SU-DHL-6 (cell line): Measurements from ENCODE around the gene RASA1.

Experiments used
- H2AFZ ChIP-seq: fragments of 200-600 bp; sonication (generic); 2 replicates; pipeline ENCODE4 v1.6.1; 2014; ENCODE audit warnings: low read depth, mild to moderate bottlenecking, moderate library complexity, mixed read lengths, antibody characterized with exemption, low read length; ENCODE audit not compliant: severe bottlenecking
- H3F3A ChIP-seq: fragments of 200-600 bp; shearing (Covaris generic); 2 replicates; pipeline ENCODE4 v1.6.0; 2016; ENCODE audit warnings: antibody characterized with exemption, mild to moderate bottlenecking; ENCODE audit not compliant: insufficient read depth
- H3K27ac ChIP-seq: fragments of 200-600 bp; sonication (generic); 2 replicates; pipeline ENCODE4 v1.5.1; 2016; ENCODE audit warnings: low read depth, mild to moderate bottlenecking, low read length, moderate library complexity, mixed read lengths
- H3K27me3 ChIP-seq: fragments of 200-600 bp; sonication (generic), shearing (Covaris generic); 2 replicates; pipeline ENCODE4 v1.6.0; 2014; ENCODE audit warnings: mild to moderate bottlenecking, low read length
- H3K36me3 ChIP-seq: fragments of 200-600 bp; sonication (generic); 2 replicates; pipeline ENCODE4 v1.6.1; 2014; ENCODE audit warnings: mild to moderate bottlenecking, low read length, mixed read lengths
- H3K4me2 ChIP-seq: fragments of 300-600, 200-600 bp; shearing (Covaris generic), sonication (generic); 2 replicates; pipeline ENCODE4 v1.6.0; 2014; ENCODE audit warnings: low read length, low read depth, mild to moderate bottlenecking; ENCODE audit not compliant: poor library complexity, severe bottlenecking
- H3K4me3 ChIP-seq: fragments of 200-600 bp; sonication (generic); 2 replicates; pipeline ENCODE4 v1.5.1; 2014; ENCODE audit warnings: antibody characterized with exemption, low read length, mild to moderate bottlenecking, mixed read lengths; ENCODE audit not compliant: insufficient read depth, poor library complexity, severe bottlenecking
- H3K79me2 ChIP-seq: fragments of 200-600 bp; sonication (generic); 2 replicates; pipeline ENCODE4 v1.6.1; 2014; ENCODE audit warnings: mild to moderate bottlenecking, low read length, moderate library complexity; ENCODE audit not compliant: insufficient read depth
- H3K9ac ChIP-seq: fragments of 200-600 bp; sonication (generic); 2 replicates; pipeline ENCODE4 v1.7.0; 2014; ENCODE audit warnings: mild to moderate bottlenecking, low read length
- H3K9me2 ChIP-seq: fragments of 200-600 bp; sonication (generic); replicated peaks from 2 replicates; pipeline ENCODE4 v1.6.1; 2014; ENCODE audit warnings: low read length; ENCODE audit not compliant: insufficient read depth
- H3K9me3 ChIP-seq: fragments of 200-600 bp; sonication (generic); 2 replicates; pipeline ENCODE4 v1.6.1; 2014; ENCODE audit warnings: low read length, mixed read lengths; ENCODE audit not compliant: insufficient read depth
- H4K20me1 ChIP-seq: fragments of 200-600 bp; sonication (generic); 2 replicates; pipeline ENCODE4 v1.6.1; 2014; ENCODE audit warnings: low read depth, mild to moderate bottlenecking, antibody characterized with exemption, low read length, moderate library complexity, mixed read lengths
- CTCF ChIP-seq: fragments of 200-600 bp; sonication (generic); IDR thresholded peaks from one replicate; pipeline ENCODE4 v1.5.1; 2017; ENCODE audit warnings: antibody characterized with exemption, mild to moderate bottlenecking, low read length, moderate library complexity; ENCODE audit not compliant: insufficient read depth, poor library complexity, severe bottlenecking
- EZH2phosphoT487 ChIP-seq: fragments of 200-600 bp; sonication (generic), shearing (Covaris generic); conservative IDR thresholded peaks from 2 replicates; pipeline ENCODE4 v1.6.1; 2018; ENCODE audit warnings: mild to moderate bottlenecking, antibody characterized with exemption, low read length, moderate library complexity, mixed read lengths

RASA1 gene

GRCh38 chr5:87390576-87391199, 123.0 kb downstream of the RASA1 start:
- H3K36me3 ChIP-seq = peaks cover 70% of the 10 kb centered on the region

GRCh38 chr5:87392170-87392569, 124.5 kb downstream of the RASA1 start:
- H4K20me1 ChIP-seq = no peaks in the 10 kb centered on the region; the same call in 1 of the 2 replicates
- no peaks in the 10 kb centered on the region for H3K79me2 ChIP-seq
- H3K9me3 ChIP-seq = no peaks in the 10 kb centered on the region
- H3K27ac ChIP-seq = no peak overlapping the region
- no peak for TF ChIP-seq EZH2phosphoT487
- no peak for TF ChIP-seq CTCF
- no peaks in the 10 kb centered on the region for H3K27me3 ChIP-seq
- H3K4me3 ChIP-seq = no peak overlapping the region
- no peak overlapping the region for H3K4me2 ChIP-seq
- H3K36me3 ChIP-seq = peaks cover 61% of the 10 kb centered on the region
- H2AFZ ChIP-seq = no peak overlapping the region
- no peak overlapping the region for H3K9ac ChIP-seq
- peaks cover 9% of the 10 kb centered on the region; the same call in 1 of the 2 replicates for H3F3A ChIP-seq
- H3K9me2 ChIP-seq = no peaks in the 10 kb centered on the region

More at GRCh38 chr5:87390576-87391199, 123.0 kb downstream of the RASA1 start:
- Histone ChIP-seq H3K9me3 (no peaks in the 10 kb centered on the region), H2AFZ (no peak overlapping the region), H3K9ac (no peak overlapping the region), H3K27me3 (no peaks in the 10 kb centered on the region), H3K27ac (no peak overlapping the region), H3K79me2 (no peaks in the 10 kb centered on the region), H3K4me2 (no peak overlapping the region), H3F3A (peaks cover 9% of the 10 kb centered on the region), H4K20me1 (no peaks in the 10 kb centered on the region; the same call in 1 of the 2 replicates), H3K9me2 (no peaks in the 10 kb centered on the region), H3K4me3 (no peak overlapping the region)
- TF ChIP-seq CTCF (no peak), EZH2phosphoT487 (no peak)

- H3K9ac ChIP-seq = no peak overlapping the region
- peaks cover 58% of the 10 kb centered on the region for H3K36me3 ChIP-seq
- no peaks in the 10 kb centered on the region for H3K9me2 ChIP-seq
- TF ChIP-seq CTCF (no peak), EZH2phosphoT487 (no peak)
- no peak overlapping the region for H2AFZ ChIP-seq
- no peak overlapping the region for H3K4me2 ChIP-seq
- no peaks in the 10 kb centered on the region for H3K79me2 ChIP-seq
- no peaks in the 10 kb centered on the region; the same call in 1 of the 2 replicates for H4K20me1 ChIP-seq
- H3K4me3 ChIP-seq = no peak overlapping the region
- H3K27me3 ChIP-seq = no peaks in the 10 kb centered on the region
- no peak overlapping the region for H3K27ac ChIP-seq
- no peaks in the 10 kb centered on the region for H3K9me3 ChIP-seq
- H3F3A ChIP-seq = peaks cover 9% of the 10 kb centered on the region; the same call in 1 of the 2 replicates
These were observed 125.1 kb downstream of the RASA1 start for GRCh38 chr5:87392801-87393200.
